GM19043 (cell line): ENCODE data around the gene TRIM65.

Experiments used
- ATAC-seq: cut with Tn5 transposase; IDR thresholded peaks from one replicate; pipeline ENCODE4 v1.9.1; 2021; ENCODE audit warnings: low read depth; ENCODE audit not compliant: unreplicated experiment

The TRIM65 gene

GRCh38 chr17:75917917-75918445, 21.2 kb upstream of the TRIM65 start:
- no peak for ATAC-seq

DNA sequence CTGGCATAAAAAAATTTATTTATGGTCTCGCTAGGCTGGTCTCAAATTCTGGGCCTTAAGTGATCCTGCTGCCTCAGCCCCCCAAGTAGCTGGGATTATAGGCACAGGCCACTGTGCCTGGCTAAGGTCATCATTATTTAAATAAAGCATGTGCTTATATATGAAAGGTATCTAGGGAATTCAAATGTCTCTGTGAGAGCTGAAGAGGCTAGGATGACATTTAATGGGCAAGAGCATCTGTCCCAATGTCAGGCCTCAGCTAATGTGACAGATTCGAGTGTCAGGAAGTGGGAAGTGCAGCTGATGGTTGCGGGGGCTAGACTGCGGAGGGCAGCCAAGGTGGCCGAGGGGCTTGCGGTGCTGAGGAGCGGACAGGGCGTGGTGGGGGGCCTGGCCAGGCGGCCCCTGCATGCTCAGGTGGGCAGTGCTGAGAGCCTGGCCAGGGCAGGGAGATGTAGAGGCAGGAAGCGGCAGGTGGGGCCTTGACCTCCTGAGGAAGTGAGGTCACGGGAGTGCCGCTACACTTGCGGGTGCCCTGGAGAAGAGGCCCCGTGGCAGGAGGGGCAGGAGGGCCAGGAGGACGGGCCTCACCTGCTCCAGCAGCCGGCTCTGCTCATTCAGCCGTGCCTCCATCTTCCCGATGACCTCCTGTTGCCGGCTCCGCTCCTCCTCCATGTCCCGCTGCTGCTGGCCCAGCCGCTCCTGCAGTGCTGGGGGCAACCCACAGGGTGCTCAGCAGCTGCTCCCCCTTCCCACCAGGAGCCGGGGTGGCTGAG, 20.6 kb upstream of the TRIM65 start:
- ATAC-seq: no peak

DNA sequence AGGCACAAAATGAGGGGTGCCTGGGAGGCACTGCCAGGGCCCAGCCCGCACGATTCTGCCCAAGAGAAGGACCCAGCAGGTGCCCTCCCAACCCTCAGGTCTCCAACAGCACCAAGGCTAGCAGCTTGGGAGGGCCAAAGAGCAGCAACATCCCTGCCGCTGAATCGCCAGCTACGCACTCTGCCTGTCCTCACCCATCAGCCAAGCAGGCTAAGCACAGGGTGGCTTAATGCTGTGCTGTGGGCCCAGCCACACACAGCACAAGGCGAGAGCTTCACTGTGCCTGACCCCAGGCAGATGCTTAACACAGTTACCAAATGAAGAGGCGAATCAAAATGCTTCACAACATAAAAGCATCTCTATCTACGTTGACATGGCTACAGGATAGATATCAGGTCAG, 18.5 kb upstream of the TRIM65 start:
- ATAC-seq: no peak

DNA sequence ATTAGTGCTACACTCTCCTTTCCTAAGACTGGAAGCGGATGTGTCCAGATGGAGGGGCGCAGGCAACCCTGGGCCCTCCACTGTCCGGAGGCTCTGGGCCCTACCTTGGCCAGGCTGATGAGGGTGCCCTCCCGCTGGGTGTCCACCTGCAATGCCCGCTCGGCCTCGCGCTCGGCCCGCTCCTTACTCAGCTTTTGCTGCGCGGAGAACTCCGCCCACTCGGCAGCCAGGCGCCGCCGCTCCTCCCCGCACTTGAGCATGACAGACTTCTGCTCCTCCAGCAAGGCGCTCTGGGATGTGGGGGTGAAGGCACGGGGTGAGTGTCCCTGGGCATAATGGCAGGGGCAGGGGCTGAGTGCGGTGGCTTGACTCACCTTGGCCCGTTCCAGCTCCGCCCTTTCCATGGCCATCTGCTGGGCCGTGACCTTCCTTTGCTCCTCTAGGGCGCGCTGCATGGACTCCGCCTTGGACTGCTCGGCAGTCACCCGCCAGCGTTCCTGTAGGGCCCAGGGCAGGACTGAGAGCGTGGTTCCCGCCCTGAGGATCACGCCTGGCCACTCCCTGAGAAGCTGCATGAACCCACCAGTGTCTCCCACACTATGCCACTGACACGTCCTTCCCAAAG, 18.0 kb upstream of the TRIM65 start:
- no peak for ATAC-seq

DNA sequence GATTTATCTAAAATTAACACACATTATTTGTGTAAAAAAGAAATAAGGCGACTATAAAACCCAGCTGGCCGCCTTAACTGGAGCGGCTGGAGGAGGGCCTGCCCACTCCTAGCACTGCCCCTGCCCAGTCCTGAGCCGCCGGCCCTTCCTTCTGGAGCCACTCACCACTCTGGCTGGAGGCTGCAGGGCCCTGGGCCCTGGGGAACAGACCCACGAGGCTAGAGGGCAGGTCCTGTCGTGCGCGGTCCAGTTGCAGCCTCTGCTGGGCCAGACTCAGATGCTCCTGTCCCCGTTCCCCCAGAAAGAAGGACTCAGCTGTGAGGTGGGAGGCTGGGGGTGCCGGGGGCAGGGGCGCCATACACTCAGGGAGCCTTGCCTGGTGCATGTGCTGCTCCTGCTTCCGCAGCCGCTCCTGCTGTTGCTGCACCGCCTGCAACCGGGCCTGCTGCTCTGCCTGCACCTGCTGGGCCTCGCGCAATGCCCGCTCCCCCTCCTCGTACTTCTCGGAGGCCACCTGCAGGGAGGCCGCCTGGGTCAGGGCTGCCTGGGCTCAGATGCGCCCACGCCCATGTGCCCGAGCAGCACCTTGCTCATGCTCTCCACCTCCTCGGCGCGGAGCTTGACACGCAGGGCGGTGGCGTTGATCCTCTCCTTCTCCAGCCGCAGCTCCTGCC, 16.9 kb upstream of the TRIM65 start:
- ATAC-seq: no peak

DNA sequence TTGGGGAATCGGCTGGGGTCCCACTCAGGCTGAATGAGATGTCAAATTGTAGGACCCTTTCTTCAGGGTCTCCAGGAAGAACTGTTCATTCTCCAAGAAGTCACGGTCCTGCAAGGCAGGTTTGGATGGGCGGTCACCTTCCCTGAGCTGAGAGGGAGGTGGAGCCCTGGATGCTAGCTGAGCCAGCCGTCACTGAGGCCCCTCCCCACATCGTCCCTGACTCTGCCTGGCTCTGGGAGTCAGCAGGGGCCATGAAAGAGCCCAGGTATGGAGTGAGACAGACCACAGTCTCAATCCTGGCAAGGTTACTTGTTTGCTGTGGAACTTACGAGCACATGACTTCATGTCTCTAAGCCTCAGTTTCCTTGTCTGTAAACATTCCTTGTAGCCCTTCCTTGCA, 13.9 kb upstream of the TRIM65 start:
- ATAC-seq: no peak

DNA sequence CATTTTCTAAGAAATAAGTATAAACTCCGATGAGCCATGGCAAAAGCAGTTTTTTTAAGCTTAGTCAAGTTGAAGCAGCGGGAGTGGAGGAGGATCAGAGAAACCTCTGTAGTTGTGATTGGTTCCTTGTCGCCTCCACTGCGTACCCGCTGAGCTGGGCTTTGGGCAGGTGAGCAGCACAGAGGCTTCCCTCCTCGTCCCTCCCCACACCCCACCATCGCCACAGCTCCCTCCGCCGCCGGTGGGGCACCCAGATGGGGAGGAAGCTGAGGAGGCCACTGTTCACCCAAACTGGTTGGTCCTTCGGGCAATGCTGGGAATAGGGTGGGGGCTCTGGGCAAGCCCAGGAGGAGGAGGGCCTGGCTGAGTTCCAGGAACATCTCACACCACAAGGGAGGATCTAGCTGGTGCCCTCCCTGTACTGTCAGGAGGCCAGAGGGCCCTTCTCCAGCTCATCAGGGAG, 13.1 kb upstream of the TRIM65 start:
- no peak for ATAC-seq

DNA sequence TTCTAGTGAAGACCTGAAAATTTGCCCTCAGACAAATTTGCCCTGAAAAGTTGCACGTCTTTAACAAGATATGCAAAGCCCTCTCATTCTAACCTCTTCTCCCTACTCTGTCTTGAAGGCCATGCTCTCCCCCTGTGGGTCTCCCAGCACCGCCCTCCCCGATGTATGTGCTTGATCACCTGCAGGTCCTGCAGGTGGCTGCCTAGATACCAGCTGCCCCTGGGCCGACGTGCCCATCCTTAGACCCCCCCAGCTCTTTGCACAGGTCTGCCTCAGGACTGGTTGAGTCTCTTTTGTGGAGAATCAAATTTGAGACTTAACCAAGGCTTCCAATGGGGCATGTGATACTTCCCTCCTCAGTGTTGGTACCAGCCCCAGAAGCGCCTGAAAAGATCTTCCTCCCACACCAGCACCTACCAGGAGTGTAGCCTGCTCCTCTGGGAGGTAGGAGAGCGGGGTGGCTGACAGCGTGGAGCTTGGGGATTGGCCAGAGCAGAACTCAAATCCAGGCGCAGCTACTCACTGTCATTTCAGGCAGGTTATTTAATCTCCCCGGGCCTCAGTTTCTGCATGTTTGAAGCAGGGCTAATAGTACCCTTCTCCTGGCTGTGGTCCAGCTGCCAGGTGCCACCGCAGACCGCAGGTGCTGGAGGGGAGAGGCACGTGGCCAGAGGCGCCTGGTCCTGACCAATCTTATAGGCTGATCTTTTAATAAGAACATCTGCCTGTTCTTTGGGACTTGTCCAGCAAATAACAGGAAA, 12.5 kb upstream of the TRIM65 start:
- no peak for ATAC-seq

DNA sequence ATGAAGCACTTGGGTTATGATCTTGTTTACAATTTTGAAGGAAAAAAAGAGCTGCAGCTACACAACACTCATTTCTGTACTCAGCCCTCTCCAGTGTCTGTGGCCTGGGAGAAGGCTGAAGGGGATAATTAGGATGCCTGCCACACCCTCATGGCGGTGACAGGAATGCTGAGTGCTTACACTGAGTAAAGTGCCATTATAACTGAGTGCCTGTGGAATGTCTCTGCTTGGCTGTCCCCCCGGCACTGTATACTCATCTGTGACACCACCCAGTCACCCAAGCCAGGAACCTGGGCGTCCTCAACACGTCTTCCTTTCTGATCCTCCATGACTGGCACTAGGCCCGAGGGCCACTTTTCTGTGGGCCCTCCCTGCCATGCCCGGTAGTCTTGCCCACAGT, 11.4 kb upstream of the TRIM65 start:
- no peak for ATAC-seq

DNA sequence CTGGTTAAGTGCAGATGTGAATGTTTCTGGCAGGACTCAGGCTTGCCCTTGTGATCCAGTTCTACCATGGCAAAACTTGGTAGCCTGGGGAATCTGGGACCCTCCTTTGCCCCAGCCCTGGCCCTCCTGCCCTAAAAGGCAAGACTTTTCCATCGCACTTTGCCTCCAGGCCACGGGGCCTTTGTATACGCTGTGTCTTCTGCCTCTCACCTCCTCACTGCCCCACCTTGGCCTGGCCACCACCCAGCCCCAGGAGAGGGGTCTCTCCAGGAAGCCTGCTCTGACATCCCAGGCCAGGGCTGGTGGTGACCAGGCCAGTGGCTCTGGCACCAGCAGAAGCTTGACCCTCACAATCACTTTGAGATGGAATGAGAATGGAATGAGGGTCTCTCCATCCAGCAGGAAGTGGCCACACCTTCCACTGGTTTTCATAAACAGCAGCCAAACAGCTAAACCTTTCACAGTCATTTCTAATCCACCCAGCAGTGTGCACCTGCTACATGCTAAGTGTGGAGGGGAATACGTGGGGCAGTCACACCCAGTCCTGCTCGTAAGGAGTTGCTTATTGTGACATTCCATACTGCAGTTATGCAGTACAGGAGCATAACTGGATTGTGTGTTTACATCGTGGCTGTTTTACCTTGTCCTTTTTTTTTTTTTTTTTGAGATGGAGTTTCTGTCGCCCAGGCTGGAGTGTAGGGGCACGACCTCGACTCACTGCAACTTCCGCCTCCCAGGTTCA, 9.6 kb upstream of the TRIM65 start:
- no peak for ATAC-seq

DNA sequence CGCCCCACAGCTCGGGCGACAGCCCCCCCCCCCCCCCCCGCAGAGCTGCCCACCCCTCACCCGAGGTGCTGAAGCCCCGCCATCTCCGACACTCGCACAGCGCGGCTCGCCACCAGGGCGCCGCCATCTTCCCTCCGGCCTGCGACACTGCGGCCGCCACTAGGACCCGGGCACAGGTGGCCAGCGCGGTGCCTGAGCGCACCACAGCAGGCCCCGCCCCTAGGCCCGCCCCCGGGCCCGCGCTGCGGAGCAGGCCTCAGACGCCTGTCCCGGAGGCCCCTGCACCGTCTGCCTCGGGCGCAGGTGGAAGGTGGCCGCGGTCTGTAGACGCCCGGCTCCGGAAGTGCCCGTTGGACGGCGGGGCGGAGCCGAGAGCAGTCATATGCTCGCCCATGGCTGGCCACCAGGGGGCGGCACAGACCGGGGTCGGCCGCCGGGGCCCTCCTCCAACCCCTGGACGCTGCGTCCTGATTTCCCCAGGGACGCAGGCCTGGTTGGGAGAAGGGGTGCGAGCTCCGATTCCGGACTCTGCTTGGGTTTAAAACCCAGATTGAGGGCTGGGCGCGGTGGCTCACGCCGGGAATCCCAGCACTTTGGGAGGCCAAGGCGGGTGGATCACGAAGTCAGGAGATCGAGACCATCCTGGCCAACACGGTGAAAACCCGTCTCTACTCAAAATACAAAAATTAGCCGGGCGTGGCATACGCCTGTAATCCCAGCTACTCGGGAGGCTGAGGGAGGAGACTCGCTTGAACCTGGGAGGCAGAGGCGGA, 8.2 kb upstream of the TRIM65 start, which contains the start of gene MRPL38:
Gene MRPL38 (minus strand): TSS at position 136 of the 773 bp plus-strand sequence. CDS start 9 bp downstream, at position 127.
- ATAC-seq: peak; percentile 99

- no peak for ATAC-seq
Observed at GRCh38 chr17:75902406-75902805, 5.7 kb upstream of the TRIM65 start.

- ATAC-seq: no peak
Observed at GRCh38 chr17:75901727-75902126, 5.0 kb upstream of the TRIM65 start.

- no peak for ATAC-seq
Observed at GRCh38 chr17:75900691-75901533, 4.2 kb upstream of the TRIM65 start.

DNA sequence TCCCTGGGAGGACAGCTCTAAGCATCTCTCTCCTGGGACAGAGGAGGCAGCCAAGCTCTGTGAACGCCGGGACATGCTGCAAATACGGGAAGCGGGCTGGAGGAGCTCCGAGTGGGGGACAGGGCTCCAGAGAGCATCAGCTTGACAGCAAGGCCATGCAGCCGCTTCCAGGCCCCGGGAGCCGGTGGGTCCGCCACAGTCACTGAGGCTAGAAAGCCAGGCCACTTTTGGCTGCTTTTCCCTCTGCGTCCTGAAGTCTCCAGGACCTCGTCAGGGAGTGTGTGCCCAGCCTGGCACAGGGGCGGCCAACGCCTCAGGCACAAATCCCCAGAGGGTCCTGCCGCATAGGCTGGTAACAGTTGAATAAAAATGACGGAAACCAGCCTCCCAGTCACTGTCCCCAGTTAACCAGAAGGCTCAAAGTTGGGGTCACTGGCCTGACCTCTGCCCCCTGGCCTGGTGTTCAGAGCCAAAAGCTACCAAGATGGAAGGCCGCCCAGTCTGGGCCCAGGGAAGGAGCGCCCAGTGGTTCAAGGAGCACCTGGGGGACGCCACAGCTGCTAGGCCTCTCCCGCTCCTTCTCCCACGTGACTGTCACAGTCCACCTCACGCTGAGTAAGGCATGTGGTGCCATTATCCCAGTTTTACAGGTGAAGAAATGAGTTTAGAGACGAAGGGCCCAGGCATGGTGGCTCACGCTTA, 3.2 kb upstream of the TRIM65 start:
- no peak for ATAC-seq

DNA sequence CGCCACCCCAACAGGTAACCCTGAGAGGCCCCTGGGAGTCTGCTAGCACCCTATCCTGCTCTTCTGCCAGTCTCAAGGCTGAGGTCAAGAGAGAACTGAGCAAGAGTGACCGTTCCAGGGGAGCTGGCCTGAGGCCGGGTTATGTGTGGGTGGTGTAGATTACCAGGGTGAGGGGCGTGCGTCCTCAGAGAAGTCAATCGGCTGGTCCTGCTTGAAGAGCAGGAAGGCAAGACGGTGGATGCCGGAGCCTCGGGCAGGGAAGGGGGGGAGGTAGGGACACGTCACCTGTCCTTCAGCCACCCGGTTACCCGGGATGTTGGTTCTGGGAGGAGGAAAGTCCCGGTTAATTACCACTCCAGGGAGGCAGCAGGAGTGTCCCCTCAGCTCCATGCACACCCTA, 2.6 kb upstream of the TRIM65 start:
- ATAC-seq: no peak

GRCh38 chr17:75898791-75899190, 2.0 kb upstream of the TRIM65 start:
- no peak for ATAC-seq

DNA sequence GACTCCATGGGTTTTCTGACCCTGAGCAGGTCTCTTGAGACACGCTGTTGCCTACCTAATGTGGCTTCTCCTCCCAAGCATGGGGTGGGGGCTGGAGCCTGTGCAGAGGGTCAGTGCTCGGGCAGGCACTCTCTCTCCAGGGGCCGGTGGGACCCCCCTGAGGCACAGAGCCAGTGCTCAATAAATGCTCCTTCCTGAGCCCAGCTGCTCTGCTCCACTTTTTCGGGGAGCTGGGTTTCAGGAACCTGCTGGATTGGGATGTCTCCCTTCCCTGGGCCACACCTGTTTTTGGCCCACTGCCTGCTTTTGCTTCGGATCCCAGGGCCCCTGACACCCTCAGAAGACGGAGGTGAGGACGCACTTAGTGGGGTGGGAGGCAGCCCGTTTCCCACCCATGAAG, 1.3 kb upstream of the TRIM65 start:
- ATAC-seq: no peak
